ENCODE measurements around the gene AGTPBP1.

The AGTPBP1 gene

DNA sequence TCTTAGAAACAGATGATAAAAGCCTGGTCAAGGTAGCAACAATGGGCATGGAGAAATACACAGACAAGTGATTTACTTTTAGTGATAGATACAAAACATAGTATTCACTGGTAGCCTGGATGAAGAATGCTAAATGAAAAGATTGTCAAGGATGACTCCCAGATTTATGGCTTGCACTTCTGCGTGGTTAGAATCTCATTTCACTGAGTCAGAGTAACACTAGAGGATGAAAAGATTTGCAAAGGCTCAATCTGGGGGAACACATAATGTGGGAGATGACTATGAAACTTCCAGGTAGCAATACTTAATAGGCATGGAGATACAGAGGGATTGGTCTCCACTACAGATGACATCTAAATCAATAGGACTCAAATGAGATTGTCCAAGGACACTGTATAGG, 38.4 kb downstream of the AGTPBP1 start:
- Histone ChIP-seq H2AFZ (ENCODE audit: low read depth, low read length) (no peak overlapping the region), H3K4me2 (ENCODE audit: low read length) (no peak overlapping the region), H3K79me2 (ENCODE audit: low read length) (no peaks in the 10 kb centered on the region), H3K9me3 (ENCODE audit: insufficient read depth, low read length) (no peaks in the 10 kb centered on the region), H3K4me3 (ENCODE audit: low read length) (no peak overlapping the region), H3K27ac (ENCODE audit: low read length) (no peak overlapping the region), H3K27me3 (ENCODE audit: low read depth, low read length) (no peaks in the 10 kb centered on the region), H3K4me1 (ENCODE audit: low read length) (peaks cover 20% of the 10 kb centered on the region), H3K9ac (ENCODE audit: low read length) (no peak overlapping the region), H3K36me3 (replicated peaks; ENCODE audit: low read depth, low read length) (peaks cover 3% of the 10 kb centered on the region), H4K20me1 (ENCODE audit: insufficient read depth, low read length) (0 out of 2 replicates have a peak, but pooled peaks cover 7% of the 10 kb centered on the region)
- TF ChIP-seq, protein P1, sequence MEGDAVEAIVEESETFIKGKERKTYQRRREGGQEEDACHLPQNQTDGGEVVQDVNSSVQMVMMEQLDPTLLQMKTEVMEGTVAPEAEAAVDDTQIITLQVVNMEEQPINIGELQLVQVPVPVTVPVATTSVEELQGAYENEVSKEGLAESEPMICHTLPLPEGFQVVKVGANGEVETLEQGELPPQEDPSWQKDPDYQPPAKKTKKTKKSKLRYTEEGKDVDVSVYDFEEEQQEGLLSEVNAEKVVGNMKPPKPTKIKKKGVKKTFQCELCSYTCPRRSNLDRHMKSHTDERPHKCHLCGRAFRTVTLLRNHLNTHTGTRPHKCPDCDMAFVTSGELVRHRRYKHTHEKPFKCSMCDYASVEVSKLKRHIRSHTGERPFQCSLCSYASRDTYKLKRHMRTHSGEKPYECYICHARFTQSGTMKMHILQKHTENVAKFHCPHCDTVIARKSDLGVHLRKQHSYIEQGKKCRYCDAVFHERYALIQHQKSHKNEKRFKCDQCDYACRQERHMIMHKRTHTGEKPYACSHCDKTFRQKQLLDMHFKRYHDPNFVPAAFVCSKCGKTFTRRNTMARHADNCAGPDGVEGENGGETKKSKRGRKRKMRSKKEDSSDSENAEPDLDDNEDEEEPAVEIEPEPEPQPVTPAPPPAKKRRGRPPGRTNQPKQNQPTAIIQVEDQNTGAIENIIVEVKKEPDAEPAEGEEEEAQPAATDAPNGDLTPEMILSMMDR (IDR thresholded peaks at IDR 0.05; ENCODE audit: low read depth, low read length) = no peak
- TF ChIP-seq EZH2phosphoT487 (IDR thresholded peaks at IDR 0.05; ENCODE audit: low read depth) = no peak

DNA sequence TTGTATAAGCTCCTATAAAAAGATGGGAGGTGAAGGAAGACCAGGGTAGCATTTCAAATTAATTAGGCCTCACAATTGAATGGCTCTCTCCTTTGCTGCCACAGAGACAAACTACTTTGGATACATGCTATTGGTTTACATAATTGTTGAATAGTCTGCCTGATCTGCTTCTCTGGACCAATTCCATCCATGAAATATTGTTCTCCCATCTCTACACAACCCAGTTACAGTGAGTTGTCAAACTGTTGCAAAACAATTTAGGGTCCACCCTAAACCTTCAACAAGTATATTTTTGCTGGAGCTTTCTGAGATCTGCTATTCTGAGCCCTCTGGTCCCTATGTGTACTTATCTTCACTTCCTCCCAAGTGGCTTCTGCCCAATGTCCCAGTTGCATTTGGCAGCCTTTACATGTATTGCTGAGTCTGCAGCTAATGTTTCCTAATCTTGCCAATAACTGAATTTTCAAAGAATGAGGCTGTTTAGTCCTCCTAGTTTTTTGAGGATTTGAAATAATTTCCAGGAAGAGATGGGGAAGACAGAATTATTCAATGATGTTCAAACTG, 38.9 kb downstream of the AGTPBP1 start:
- H3K36me3 ChIP-seq (replicated peaks; ENCODE audit: low read depth, low read length) = peaks cover 3% of the 10 kb centered on the region
- no peak overlapping the region for H3K4me3 ChIP-seq (ENCODE audit: low read length)
- no peak overlapping the region for H3K4me2 ChIP-seq (ENCODE audit: low read length)
- peaks cover 20% of the 10 kb centered on the region for H3K4me1 ChIP-seq (ENCODE audit: low read length)
- no peak overlapping the region for H3K27ac ChIP-seq (ENCODE audit: low read length)
- H2AFZ ChIP-seq (ENCODE audit: low read depth, low read length) = no peak overlapping the region
- no peaks in the 10 kb centered on the region for H3K9me3 ChIP-seq (ENCODE audit: insufficient read depth, low read length)
- H3K79me2 ChIP-seq (ENCODE audit: low read length) = no peaks in the 10 kb centered on the region
- H4K20me1 ChIP-seq (ENCODE audit: insufficient read depth, low read length) = 0 out of 2 replicates have a peak, but pooled peaks cover 7% of the 10 kb centered on the region
- TF ChIP-seq, protein P1 (IDR thresholded peaks at IDR 0.05; ENCODE audit: low read depth, low read length) = no peak
- TF ChIP-seq EZH2phosphoT487 (IDR thresholded peaks at IDR 0.05; ENCODE audit: low read depth) = no peak
- no peak overlapping the region for H3K9ac ChIP-seq (ENCODE audit: low read length)
- H3K27me3 ChIP-seq (ENCODE audit: low read depth, low read length) = no peaks in the 10 kb centered on the region

DNA sequence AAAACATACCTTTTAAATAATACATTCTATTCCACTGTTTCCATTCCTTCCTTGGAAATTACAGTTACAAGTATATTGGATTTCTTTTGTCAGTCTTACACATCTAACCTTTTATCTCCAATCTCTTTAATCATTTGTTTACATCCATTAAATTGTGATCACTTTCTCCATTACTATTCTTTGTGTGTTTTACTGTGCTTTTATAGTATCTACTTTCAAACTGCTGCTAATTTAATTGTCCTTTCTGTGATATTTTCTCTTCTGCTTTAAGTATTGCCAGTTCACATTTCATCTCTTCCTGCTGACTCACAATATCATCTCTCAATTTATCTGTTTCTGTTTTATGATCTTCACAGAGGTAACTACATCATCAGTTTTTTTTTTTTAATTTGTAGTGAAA, 39.6 kb downstream of the AGTPBP1 start:
- TF ChIP-seq, protein P1 (IDR thresholded peaks at IDR 0.05; ENCODE audit: low read depth, low read length) = no peak
- TF ChIP-seq EZH2phosphoT487 (IDR thresholded peaks at IDR 0.05; ENCODE audit: low read depth) = no peak
- Histone ChIP-seq H2AFZ (ENCODE audit: low read depth, low read length) (no peak overlapping the region), H3K4me2 (ENCODE audit: low read length) (no peak overlapping the region), H3K79me2 (ENCODE audit: low read length) (no peaks in the 10 kb centered on the region), H3K9ac (ENCODE audit: low read length) (no peak overlapping the region), H3K36me3 (replicated peaks; ENCODE audit: low read depth, low read length) (peaks cover 3% of the 10 kb centered on the region), H3K4me1 (ENCODE audit: low read length) (peaks cover 20% of the 10 kb centered on the region), H4K20me1 (ENCODE audit: insufficient read depth, low read length) (0 out of 2 replicates have a peak, but pooled peaks cover 7% of the 10 kb centered on the region), H3K4me3 (ENCODE audit: low read length) (no peak overlapping the region), H3K9me3 (ENCODE audit: insufficient read depth, low read length) (no peaks in the 10 kb centered on the region), H3K27me3 (ENCODE audit: low read depth, low read length) (no peaks in the 10 kb centered on the region), H3K27ac (ENCODE audit: low read length) (no peak overlapping the region)

DNA sequence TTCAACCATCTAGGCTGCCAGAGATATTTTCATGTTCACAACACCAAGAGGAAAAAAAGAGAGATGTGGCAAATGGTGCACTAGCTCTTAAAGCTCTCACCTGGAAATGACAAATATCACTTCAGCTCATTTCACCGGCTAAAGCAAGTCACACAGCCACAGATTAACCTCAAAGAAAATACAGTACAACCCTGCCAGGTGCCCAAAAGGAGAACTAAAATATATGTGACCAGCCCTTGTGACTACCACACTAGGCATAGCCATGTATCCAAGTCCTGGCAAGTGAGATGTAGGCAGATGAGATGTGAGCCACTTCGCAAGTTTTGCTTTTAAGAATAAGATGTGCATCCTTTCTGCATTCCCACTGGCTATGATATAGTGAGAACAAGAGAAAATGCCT, 41.4 kb downstream of the AGTPBP1 start:
- Histone ChIP-seq H3K27ac (ENCODE audit: low read length) (peak overlapping the region; percentile 24), H3K4me3 (ENCODE audit: low read length) (peak overlapping the region; percentile 6), H3K9me3 (ENCODE audit: insufficient read depth, low read length) (no peaks in the 10 kb centered on the region), H3K27me3 (ENCODE audit: low read depth, low read length) (no peaks in the 10 kb centered on the region), H3K36me3 (replicated peaks; ENCODE audit: low read depth, low read length) (peaks cover 3% of the 10 kb centered on the region), H3K4me1 (ENCODE audit: low read length) (peaks cover 20% of the 10 kb centered on the region), H3K4me2 (ENCODE audit: low read length) (peak overlapping the region; percentile 57), H4K20me1 (ENCODE audit: insufficient read depth, low read length) (0 out of 2 replicates have a peak, but pooled peaks cover 7% of the 10 kb centered on the region), H3K79me2 (ENCODE audit: low read length) (no peaks in the 10 kb centered on the region), H3K9ac (ENCODE audit: low read length) (no peak overlapping the region), H2AFZ (ENCODE audit: low read depth, low read length) (no peak overlapping the region)
- TF ChIP-seq, protein P1 (IDR thresholded peaks at IDR 0.05; ENCODE audit: low read depth, low read length) = no peak
- no peak for TF ChIP-seq EZH2phosphoT487 (IDR thresholded peaks at IDR 0.05; ENCODE audit: low read depth)

Measured in OCI-LY3 (cell line).